Posterior vena cava (tissue), 2 donors: ENCODE data around the gene STK32C. TPM values are rescaled to one million over a fixed set of nuclear protein-coding genes. Genes with fewer than 3 reads are reported as not detected.

Source experiments
- DNase-seq: peaks from one replicate; pipeline ENCODE4 v3.0.0-alpha.2; 2020; ENCODE audit warnings: low spot score
- intact Hi-C, 2 donors: fragments of 100-400 bp; cut with DNase I; formaldehyde crosslinking; loops; one replicate each; pipeline versions ENCODE4 v1.14.1 to v1.14.2; 2022 to 2023
- total RNA-seq, 2 donors: library from RNA; stranded (reverse); fragmentation: NEBNext Ultra II Directional; extraction: Animal tissue kit (Norgen Biotek cat#: 25700); gene quantifications; one replicate each; pipeline ENCODE4 v1.2.1, GENCODE V29; 2021
- donor health status: DM: yes; HTN: yes; CAD: no.
- donor health status: DM: yes; HTN: yes; CAD: no.

Gene STK32C
- total RNA-seq, 2 donors from 2014 or later, result 6.3 to 9.7 TPM

DNA sequence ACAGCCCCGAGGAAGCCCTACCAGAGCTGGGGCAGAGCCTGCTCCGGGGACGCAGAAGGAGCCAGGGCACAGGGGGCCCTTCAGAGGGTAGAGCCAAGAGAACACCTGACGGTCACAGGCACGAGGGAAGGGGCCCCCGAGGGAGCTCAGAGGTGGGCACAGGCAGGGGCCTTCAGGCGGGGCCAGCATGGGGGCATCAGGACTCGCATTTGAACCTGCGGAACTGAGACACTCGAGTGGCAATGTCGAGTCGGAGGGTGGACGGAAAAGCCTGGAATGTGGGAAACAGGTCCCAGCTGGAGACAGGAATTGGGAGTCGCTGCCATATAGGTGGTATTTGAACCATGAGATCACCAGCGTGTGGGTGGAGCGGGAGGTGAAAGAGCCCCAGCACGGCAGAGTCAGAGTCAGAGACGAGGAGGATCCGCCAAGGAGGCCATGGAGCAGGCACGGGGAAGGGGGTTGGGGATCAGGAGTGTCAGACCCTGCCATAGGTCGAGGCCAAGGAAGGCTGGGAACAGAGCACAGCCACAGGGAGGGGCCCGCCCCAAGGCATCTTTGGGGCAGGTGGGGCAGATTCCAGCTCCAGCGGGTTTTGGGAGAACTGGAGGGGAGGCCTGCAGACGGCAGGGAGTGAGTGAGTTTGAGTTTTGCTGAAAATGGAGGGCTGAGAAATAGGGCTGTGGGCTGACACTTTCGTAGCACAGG, 13.8 kb downstream of the STK32C start:
- peak; percentile 71 for DNase-seq
- intact Hi-C loops, result no loop called here

DNA sequence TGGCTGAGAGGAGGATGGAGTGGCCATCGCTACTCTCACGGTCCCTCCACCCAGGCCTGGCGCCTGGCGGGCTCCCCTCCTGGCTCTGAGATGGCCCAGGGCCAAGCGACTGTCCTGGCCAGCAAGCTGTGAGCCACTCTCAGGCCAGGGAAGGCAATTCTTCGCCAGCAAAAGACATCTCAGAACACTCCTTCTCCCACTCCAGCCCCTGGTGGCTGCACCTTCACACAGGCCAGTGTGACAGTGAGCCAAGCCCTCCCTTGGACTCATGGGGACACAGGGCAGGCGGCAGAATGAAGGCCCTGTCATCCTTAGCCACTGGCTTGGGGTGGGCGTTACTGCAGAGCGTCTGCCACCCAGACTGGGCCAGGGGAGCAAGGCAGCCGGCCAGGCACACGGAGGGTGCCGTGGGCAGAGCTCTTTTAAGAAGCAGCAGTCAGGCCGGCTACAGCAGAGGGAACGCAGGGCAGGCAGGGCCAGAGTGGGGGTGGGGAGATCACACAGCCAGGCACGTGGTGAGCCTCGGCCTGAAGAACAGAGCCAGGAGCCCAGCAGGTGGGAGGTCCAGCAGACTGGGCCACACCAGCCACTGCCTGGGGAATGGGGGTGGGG, 14.4 kb downstream of the STK32C start:
- DNase-seq, result peak; percentile 70
- intact Hi-C loops, result no loop called here

DNA sequence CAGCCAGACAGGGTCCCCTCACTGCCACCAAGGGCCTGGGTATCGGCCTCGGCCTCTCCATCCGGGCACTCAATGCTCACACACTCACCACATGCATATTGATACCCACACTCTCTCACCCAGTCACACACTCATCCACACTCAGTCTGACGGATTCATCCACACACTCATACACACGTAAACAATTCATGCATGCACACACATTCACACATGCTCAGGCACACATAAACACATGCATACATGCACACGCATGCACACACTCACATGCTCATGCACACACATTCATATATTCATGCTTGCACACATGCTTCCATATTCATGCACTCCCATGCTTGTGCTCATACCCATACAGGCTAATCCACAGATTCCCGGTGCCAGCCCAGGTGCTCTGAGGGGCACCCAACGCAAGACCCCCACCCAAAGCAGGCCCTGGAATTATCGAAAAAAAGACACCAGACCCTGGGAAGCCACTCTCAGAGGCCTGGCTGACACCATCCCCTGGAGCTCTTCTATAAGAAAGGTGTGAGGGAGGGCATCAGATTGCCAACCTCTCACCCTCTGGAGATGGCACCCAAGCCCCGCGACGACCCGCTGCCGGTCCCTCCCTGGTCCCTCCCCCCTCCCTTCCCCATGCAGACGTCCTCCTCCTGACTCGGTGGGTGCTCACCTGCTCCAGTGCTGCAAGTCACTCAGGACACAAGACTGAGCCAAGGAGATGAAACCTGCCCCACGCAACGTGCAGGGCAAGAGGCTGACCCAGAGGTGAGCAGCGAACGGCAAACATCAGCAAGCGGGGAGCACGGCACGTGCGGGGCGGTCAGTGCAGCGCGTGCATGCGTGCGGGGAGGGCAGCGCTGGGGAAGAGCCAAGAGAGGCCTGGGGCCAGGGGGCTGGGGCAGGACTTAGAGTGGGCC, 15.2 kb downstream of the STK32C start:
- intact Hi-C loops, result no loop called here
- DNase-seq, result peak; percentile 35

- DNase-seq, result peak; percentile 35
- intact Hi-C loops, result no loop called here
Measured at GRCh38 chr10:132291826-132292225, 15.9 kb downstream of the STK32C start.

DNA sequence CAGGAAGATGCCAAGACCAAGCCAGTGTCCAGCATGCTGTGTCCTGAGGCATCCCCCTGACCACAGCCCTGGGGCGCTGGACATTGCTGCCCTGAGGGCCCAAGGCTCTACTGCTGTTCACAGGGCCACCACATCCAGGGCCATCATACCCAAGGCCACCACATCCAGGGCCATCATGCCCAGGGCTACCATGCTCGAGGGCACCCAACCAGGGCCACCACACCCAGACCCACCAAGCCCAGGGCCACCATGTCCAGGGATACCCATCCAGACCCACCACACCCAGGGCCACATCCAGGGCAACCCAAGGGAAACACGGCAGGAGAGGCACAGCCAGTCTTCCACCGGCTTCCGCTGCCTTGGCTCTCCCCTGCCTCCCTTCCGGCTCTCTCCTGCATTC, 17.1 kb downstream of the STK32C start:
- intact Hi-C loops, result no loop called here
- peak; percentile 34 for DNase-seq

DNA sequence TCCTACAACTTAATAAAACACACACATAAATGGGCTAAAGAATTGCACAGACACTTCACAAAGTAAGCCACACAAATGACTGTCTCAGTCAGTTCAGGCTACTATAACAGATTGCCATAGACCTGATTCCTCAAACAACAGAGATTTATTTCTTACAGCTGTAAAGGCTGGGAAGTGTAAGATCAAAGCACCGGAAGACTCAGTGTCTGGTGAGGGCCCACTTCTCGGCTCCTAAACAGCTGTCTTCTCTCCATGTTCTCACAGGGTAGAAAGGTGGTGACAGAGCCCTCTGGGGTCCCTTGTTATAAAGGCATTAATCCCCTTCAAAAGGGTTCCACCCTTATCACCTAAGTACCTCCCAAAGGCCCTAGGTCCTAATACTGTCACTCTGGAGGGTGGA, 18.3 kb downstream of the STK32C start:
- DNase-seq, result no peak
- intact Hi-C loops, result no loop called here

GRCh38 chr10:132283604-132284382, 24.0 kb downstream of the STK32C start:
- intact Hi-C loops, result no loop called here
- no peak for DNase-seq

GRCh38 chr10:132282667-132283603, 24.8 kb downstream of the STK32C start:
- DNase-seq, result no peak
- intact Hi-C loops, result no loop called here

DNA sequence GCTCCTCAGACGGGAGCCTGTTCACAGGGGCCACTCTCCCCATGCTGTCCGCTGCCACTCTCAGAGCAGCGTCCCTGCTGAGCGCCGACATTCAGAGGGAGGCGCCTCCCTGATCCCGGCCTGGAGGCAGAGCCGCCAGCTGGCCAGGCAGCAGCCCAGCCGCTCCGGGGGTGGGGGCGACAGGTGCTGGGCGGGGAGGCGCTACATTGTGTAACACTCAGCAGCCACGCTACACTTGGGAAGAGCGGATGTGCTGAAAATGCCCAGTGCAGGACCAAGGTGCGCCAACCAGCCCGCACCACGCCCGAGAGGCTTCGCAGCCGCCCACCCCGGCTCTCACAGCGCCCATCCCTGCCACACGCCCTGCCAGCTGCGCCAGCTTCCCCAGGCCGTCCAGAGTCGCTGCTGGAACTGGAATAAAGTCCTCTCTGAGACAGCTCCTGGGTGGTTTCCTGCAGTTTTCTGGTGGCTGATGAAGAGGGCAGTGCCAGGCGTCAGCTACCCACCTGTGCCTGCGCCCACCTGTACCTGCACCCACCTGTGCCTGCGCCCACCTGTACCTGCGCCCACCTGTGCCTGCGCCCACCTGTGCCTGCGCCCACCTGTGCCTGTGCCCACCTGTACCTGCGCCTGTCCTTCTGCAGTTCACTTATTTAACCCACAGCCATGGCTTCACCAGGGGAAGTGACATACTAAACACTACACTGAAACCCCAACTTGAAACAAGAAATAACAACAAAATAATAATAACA, 25.7 kb downstream of the STK32C start:
- no peak for DNase-seq
- intact Hi-C loops, result no loop called here

- no peak for DNase-seq
- intact Hi-C loops, result no loop called here
Measured at GRCh38 chr10:132280646-132281074, 27.1 kb downstream of the STK32C start.

- intact Hi-C loops, result no loop called here
- DNase-seq, result no peak
Measured at GRCh38 chr10:132279873-132280645, 27.7 kb downstream of the STK32C start.

- no peak for DNase-seq
- intact Hi-C loops, result no loop called here
Measured at GRCh38 chr10:132277311-132277741, 30.4 kb downstream of the STK32C start.

DNA sequence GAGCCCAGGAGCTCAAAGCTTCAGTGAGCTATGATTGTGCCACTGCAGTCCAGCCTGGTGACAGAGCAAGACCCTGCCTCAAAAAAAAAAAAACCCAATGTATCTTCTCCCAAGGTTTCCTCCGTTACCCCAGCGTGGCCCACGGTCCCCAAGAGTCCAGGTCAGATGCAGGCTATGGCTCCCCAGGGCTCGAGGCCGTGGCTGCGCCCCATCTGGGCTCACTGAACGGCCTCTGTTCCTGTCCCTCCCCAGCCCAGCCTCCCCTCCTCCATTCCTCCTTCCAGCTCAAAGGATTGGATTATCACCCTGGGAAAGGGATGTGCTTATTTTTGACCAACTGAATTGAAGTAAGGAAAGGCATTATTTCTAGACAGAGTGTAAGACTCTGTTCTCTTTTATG, 31.0 kb downstream of the STK32C start:
- intact Hi-C loops, result no loop called here
- DNase-seq, result no peak

DNA sequence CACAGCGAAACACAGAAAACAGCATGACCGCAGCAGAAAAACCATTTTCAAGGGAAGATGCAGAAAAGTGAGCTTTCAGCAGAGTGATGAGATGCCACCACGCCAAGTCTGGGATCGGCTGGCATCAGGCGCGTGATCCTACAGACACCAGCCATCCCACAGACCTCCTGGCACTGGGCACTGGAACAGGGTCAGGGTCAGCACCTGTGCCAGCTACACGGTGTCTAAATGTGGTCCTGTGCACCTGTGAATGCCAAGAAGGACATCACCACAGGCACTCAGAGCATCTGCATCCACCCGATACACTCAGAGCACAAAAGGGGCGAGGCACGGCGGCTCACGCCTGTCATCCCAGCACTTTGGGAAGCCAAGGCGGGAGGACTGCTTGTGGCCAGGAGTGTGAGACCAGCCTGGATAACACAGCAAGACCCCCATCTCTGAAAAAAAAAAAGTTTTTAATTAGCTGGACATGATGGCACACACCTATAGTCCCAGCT, 31.5 kb downstream of the STK32C start:
- no peak for DNase-seq
- intact Hi-C loops, result no loop called here

- no peak for DNase-seq
Measured at GRCh38 chr10:132275426-132276178, 32.1 kb downstream of the STK32C start.

GRCh38 chr10:132274986-132275385, 32.8 kb downstream of the STK32C start:
- intact Hi-C loops, result no loop called here
- no peak for DNase-seq

More at GRCh38 chr10:132275426-132276178, 32.1 kb downstream of the STK32C start:
- intact Hi-C loops, result no loop called here
